ENCODE data around the gene FYTTD1.

DNA sequence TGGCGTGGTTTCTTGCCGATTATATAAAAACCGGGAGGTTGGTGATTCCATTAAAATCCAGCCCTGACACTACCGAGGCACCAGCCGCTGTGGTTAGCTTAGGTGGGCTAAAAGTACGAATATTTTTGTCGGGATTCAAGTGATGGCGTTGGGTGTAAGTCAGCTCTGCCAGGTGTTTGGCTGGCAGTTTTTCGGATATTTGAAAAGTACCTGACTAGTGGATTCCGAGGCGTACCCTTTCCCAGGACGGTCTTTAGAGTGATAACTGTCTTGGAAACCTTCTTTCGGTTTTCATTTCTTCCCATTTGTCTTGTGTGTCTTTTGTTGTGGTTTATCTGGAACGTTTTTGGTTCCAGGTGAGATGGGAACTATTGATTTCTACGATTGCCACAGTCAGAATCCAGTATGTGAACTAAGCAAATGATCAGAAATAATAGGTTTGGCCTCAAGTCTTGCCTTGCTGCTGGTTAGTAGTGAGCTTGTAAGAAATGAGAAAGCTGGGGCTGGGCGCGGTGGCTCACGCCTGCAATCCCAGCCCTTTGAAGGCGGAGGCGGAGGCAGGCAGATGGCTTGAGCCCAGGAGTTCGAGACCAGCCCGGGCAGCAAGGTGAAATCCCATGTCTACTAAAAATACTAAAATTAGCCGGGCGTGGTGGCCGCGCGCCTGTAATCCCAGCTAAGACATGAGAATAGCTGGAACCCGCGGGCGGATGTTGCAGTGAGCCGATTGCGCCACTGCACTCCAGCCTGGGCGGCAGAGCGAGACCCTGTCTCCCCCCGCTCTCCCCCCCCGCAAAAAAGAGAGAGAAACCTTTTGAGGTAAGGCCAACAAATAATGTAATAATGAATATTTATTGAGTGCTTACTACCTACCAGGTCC is 1.4 kb downstream of the FYTTD1 start:
- TF ChIP-seq CTCF (IDR thresholded peaks at IDR 0.05 in 8 of 11, conservative IDR thresholded peaks at IDR 0.05 in 3 of 11) (peak in 1 of 11 experiments; percentile 29), POLR2A (IDR thresholded peaks at IDR 0.05) (no peak), POLR2AphosphoS5 (IDR thresholded peaks at IDR 0.05) (peak; percentile 32 to 65 (median 64))
